Trophoblast cell (in vitro differentiated cells and primary cell): ENCODE results near the gene PLCG2.
A peak's percentile ranks its signal among the peaks of the same experiment; 100 is the strongest.

Experiments
- DNase-seq, 2 donors: peaks; one replicate each; pipeline ENCODE4 v3.0.0-alpha.2; 2016
- H2AFZ ChIP-seq: 2 replicates; pipeline ENCODE4 v1.6.1; 2013; ENCODE audit warnings: low read length, moderate library complexity, mild to moderate bottlenecking; ENCODE audit not compliant: insufficient read depth, poor library complexity
- H2AK5ac ChIP-seq: 2 replicates; pipeline ENCODE4 v1.6.1; 2013; ENCODE audit warnings: mild to moderate bottlenecking, low read length
- H2BK120ac ChIP-seq: 2 replicates; pipeline ENCODE4 v1.6.1; 2013; ENCODE audit warnings: low read length, mild to moderate bottlenecking, moderate library complexity; ENCODE audit not compliant: insufficient read depth, poor library complexity
- H2BK12ac ChIP-seq: 2 replicates; pipeline ENCODE4 v1.6.1; 2013; ENCODE audit warnings: mild to moderate bottlenecking, low read length, moderate library complexity
- H2BK5ac ChIP-seq: 2 replicates; pipeline ENCODE4 v1.6.1; 2013; ENCODE audit warnings: low read length, low read depth, moderate library complexity, mild to moderate bottlenecking; ENCODE audit not compliant: poor library complexity
- H3K14ac ChIP-seq: 2 replicates; pipeline ENCODE4 v1.6.1; 2013; ENCODE audit warnings: mild to moderate bottlenecking, low read length
- H3K18ac ChIP-seq: 2 replicates; pipeline ENCODE4 v1.6.1; 2013; ENCODE audit warnings: mild to moderate bottlenecking, low read length
- H3K23ac ChIP-seq: 2 replicates; pipeline ENCODE4 v1.6.1; 2013; ENCODE audit warnings: low read length
- H3K27ac ChIP-seq: 2 replicates; pipeline ENCODE4 v1.5.1; 2013; ENCODE audit warnings: low read depth, mild to moderate bottlenecking, inconsistent platforms, low read length, moderate library complexity
- H3K27me3 ChIP-seq: 2 replicates; pipeline ENCODE4 v1.6.1; 2013; ENCODE audit warnings: inconsistent platforms, mild to moderate bottlenecking, low read length, moderate library complexity; ENCODE audit not compliant: insufficient read depth
- H3K36me3 ChIP-seq, 2 experiments: 1 replicate in 1 of 2; 2 replicates in 1 of 2; pipeline ENCODE4 v1.6.1; 2013; ENCODE audit warnings: low read length in 2 of 2, mild to moderate bottlenecking in 2 of 2, moderate library complexity in 1 of 2; ENCODE audit not compliant: insufficient read depth in 2 of 2, control insufficient read depth in 1 of 2
- H3K4ac ChIP-seq: 2 replicates; pipeline ENCODE4 v1.6.1; 2013; ENCODE audit warnings: low read depth, mild to moderate bottlenecking, low read length, moderate library complexity
- H3K4me1 ChIP-seq, 2 experiments: 1 replicate in 1 of 2; 2 replicates in 1 of 2; pipeline ENCODE4 v1.6.1; 2013; ENCODE audit warnings: low read length in 2 of 2, mild to moderate bottlenecking in 2 of 2, moderate library complexity in 1 of 2; ENCODE audit not compliant: insufficient read depth in 2 of 2, control insufficient read depth in 1 of 2
- H3K4me2 ChIP-seq: 2 replicates; pipeline ENCODE4 v1.6.1; 2013; ENCODE audit warnings: inconsistent platforms, mild to moderate bottlenecking, low read length, moderate library complexity
- H3K4me3 ChIP-seq: 2 replicates; pipeline ENCODE4 v1.5.1; 2013; ENCODE audit warnings: mild to moderate bottlenecking, low read depth, low read length, inconsistent platforms
- H3K79me1 ChIP-seq: one replicate; pipeline ENCODE4 v1.6.1; 2013; ENCODE audit warnings: low read length
- H3K79me2 ChIP-seq: 2 replicates; pipeline ENCODE4 v1.6.1; 2013; ENCODE audit warnings: low read length, mild to moderate bottlenecking; ENCODE audit not compliant: control insufficient read depth, insufficient read depth, poor library complexity
- H3K9ac ChIP-seq: 2 replicates; pipeline ENCODE4 v1.6.1; 2013; ENCODE audit warnings: mild to moderate bottlenecking, low read length
- H3K9me3 ChIP-seq: 2 replicates; pipeline ENCODE4 v1.6.1; 2013; ENCODE audit warnings: low read depth, mild to moderate bottlenecking, control low read depth, inconsistent platforms, low read length; ENCODE audit not compliant: insufficient read depth
- H4K12ac ChIP-seq: 2 replicates; pipeline ENCODE4 v1.6.1; 2013; ENCODE audit warnings: low read depth, mild to moderate bottlenecking, low read length, moderate library complexity
- H4K8ac ChIP-seq: 2 replicates; pipeline ENCODE4 v1.6.1; 2013; ENCODE audit warnings: low read depth, mild to moderate bottlenecking, low read length, moderate library complexity
- H4K91ac ChIP-seq: one replicate; pipeline ENCODE4 v1.6.1; 2013; ENCODE audit warnings: low read depth, mild to moderate bottlenecking, low read length, moderate library complexity
- WGBS: extraction: QIAGEN DNeasy Blood & Tissue Kit; methylation state at CpG from one replicate; pipeline ENCODE4 v1.1.7; 2013; ENCODE audit warnings: missing lambda C conversion rate; ENCODE audit not compliant: insufficient read length, insufficient coverage; ENCODE audit errors: extremely low coverage; 5-methylcytosine and 5-hydroxymethylcytosine counted together

PLCG2 gene

DNA sequence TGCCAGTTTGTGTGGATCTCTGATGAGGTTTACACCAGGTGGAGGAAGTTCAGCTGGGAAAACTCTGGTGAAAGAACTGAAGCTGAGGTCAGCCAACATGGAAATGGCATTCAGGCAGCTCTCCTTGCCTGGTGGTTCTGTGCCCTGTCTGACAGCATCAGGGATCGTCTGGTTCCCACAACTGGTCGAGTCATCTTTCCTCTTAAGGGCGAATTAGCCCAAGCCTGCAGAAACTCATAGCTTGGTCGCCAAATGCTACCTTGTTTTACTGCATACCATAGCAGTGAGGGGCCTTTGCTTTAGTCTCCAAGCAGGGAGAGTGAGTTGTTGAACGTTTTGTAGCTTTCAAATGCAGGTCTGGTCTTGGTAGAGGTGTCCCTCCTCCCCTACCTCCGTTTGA is 7.2 kb downstream of the PLCG2 start:
- Histone ChIP-seq H3K9me3 (no peaks in the 10 kb centered on the region), H3K14ac (no peak overlapping the region), H2BK12ac (no peak overlapping the region), H3K27me3 (no peaks in the 10 kb centered on the region), H3K4ac (no peak overlapping the region), H4K91ac (no peak overlapping the region), H2BK5ac (no peak overlapping the region), H3K36me3 (no peaks in the 10 kb centered on the region), H3K4me3 (no peak overlapping the region), H3K4me1 (peaks cover 5 to 7% of the 10 kb centered on the region in 2 experiments), H3K9ac (no peak overlapping the region), H3K4me2 (no peak overlapping the region), H3K23ac (no peak overlapping the region), H4K8ac (no peak overlapping the region), H3K79me2 (no peaks in the 10 kb centered on the region), H3K27ac (no peak overlapping the region), H4K12ac (no peak overlapping the region), H2BK120ac (no peak overlapping the region), H2AFZ (no peak overlapping the region), H2AK5ac (no peak overlapping the region), H3K18ac (no peak overlapping the region), H3K79me1 (no peaks in the 10 kb centered on the region)
- peak; percentile 46 to 63 for DNase-seq
- no CpG with 5 or more reads among the region's 6 CpGs for WGBS

DNA sequence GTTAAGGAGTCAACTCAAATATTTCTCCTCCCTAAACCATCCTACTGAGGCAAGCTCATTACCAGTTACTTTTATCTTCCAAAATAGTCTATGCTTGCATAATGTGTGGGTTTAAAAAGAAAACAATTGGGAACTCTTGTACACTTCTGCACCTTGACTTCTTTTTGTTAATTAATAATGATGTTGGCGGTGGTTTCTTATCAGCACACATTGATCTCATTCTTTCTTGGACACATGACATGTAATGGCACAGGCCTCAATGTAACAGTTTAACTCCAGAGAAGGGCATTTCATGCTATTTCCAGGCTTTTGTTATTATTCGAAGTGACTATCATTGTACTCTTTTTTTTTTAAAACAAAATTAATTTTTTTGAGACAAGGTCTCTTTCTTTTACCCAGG is 7.8 kb downstream of the PLCG2 start:
- WGBS: no CpG with 5 or more reads among the region's 2 CpGs
- Histone ChIP-seq H3K4ac (no peak overlapping the region), H2BK12ac (no peak overlapping the region), H3K18ac (no peak overlapping the region), H3K9me3 (no peaks in the 10 kb centered on the region), H3K23ac (no peak overlapping the region), H2BK120ac (no peak overlapping the region), H3K4me2 (no peak overlapping the region), H3K9ac (no peak overlapping the region), H3K36me3 (no peaks in the 10 kb centered on the region), H3K79me1 (no peaks in the 10 kb centered on the region), H3K4me3 (no peak overlapping the region), H4K8ac (no peak overlapping the region), H4K91ac (no peak overlapping the region), H4K12ac (no peak overlapping the region), H3K4me1 (peaks cover 5 to 7% of the 10 kb centered on the region in 2 experiments), H2AFZ (no peak overlapping the region), H3K79me2 (no peaks in the 10 kb centered on the region), H2BK5ac (no peak overlapping the region), H3K27me3 (no peaks in the 10 kb centered on the region), H2AK5ac (no peak overlapping the region), H3K14ac (no peak overlapping the region), H3K27ac (no peak overlapping the region)
- DNase-seq: no peak

DNA sequence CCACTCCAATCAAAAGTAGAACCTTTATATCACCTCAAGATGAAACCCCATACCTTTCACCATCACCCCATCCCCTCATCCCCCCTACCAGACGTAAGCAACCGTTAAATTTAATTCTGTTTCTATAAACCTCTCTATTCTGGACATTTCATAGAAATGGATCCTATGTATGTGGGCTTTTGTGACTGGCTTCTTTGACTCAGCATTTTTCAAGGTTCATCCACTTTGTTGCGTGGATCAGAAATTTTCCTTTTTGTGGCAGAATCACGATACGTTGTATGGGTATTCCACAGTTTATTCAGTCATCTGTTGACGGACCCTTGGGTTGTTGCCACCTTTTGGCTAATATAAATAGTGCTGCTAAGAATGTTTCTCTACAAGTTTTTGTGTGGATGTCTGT is 8.6 kb downstream of the PLCG2 start:
- no peak overlapping the region for H3K9ac ChIP-seq
- no peak overlapping the region for H2AK5ac ChIP-seq
- H4K12ac ChIP-seq: no peak overlapping the region
- no CpG with 5 or more reads among the region's 6 CpGs for WGBS
- H3K4me1 ChIP-seq: peaks cover 5 to 7% of the 10 kb centered on the region in 2 experiments
- H3K27me3 ChIP-seq: no peaks in the 10 kb centered on the region
- no peak overlapping the region for H4K8ac ChIP-seq
- H2BK120ac ChIP-seq: no peak overlapping the region
- no peaks in the 10 kb centered on the region for H3K36me3 ChIP-seq
- H3K18ac ChIP-seq: no peak overlapping the region
- no peak overlapping the region for H3K14ac ChIP-seq
- no peak overlapping the region for H3K4me2 ChIP-seq
- no peak overlapping the region for H4K91ac ChIP-seq
- no peak overlapping the region for H3K4me3 ChIP-seq
- no peak overlapping the region for H2BK12ac ChIP-seq
- H3K79me1 ChIP-seq: no peaks in the 10 kb centered on the region
- H3K4ac ChIP-seq: no peak overlapping the region
- no peak overlapping the region for H2AFZ ChIP-seq
- no peaks in the 10 kb centered on the region for H3K79me2 ChIP-seq
- no peaks in the 10 kb centered on the region for H3K9me3 ChIP-seq
- H2BK5ac ChIP-seq: no peak overlapping the region
- no peak overlapping the region for H3K27ac ChIP-seq
- DNase-seq: no peak
- no peak overlapping the region for H3K23ac ChIP-seq

DNA sequence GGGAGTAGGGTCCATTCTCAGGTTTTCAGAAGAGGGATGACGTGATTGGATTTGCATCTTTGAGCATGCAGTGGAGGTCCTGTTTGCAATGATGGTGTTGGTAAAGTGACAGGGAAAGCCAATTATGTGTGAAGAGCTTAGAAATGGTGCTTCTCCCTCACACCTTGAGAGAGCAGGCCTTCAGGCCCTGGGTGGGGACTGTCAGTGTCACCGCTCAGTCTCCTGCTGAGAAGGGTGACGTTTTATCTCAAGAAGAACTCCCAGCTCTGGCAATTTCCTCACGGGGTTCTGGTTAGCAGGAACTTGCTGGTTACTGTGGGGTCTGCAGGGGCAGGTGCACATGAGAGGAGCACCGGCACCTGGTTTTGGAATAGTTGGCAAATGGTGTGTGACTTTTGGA is 11.2 kb downstream of the PLCG2 start:
- DNase-seq: no peak
- peaks cover 5 to 7% of the 10 kb centered on the region in 2 experiments for H3K4me1 ChIP-seq
- H2BK120ac ChIP-seq: no peak overlapping the region
- H3K4me3 ChIP-seq: no peak overlapping the region
- H3K9ac ChIP-seq: no peak overlapping the region
- H3K27me3 ChIP-seq: no peaks in the 10 kb centered on the region
- no peak overlapping the region for H2AFZ ChIP-seq
- H4K8ac ChIP-seq: no peak overlapping the region
- H2BK5ac ChIP-seq: no peak overlapping the region
- H3K27ac ChIP-seq: no peak overlapping the region
- no peak overlapping the region for H3K4ac ChIP-seq
- no peak overlapping the region for H2BK12ac ChIP-seq
- no CpG with 5 or more reads among the region's 5 CpGs for WGBS
- no peak overlapping the region for H3K23ac ChIP-seq
- no peak overlapping the region for H3K14ac ChIP-seq
- no peaks in the 10 kb centered on the region for H3K9me3 ChIP-seq
- H2AK5ac ChIP-seq: no peak overlapping the region
- H3K79me1 ChIP-seq: no peaks in the 10 kb centered on the region
- no peak overlapping the region for H4K91ac ChIP-seq
- H4K12ac ChIP-seq: no peak overlapping the region
- no peaks in the 10 kb centered on the region for H3K79me2 ChIP-seq
- H3K4me2 ChIP-seq: no peak overlapping the region
- no peak overlapping the region for H3K18ac ChIP-seq
- no peaks in the 10 kb centered on the region for H3K36me3 ChIP-seq
